Progenitor cell of endocrine pancreas (in vitro differentiated cells): ENCODE data around the gene TENT5C. TPM values are rescaled to one million over a fixed set of nuclear protein-coding genes. Genes with fewer than 3 reads are reported as not detected.

Source experiments
- DNase-seq: peaks from one replicate; pipeline ENCODE4 v3.0.0; 2021; ENCODE audit warnings: low spot score; ENCODE audit not compliant: unreplicated experiment
- H3K27ac Mint-ChIP-seq: 2 replicates; pipeline ENCODE4 v1.8.0; 2021; ENCODE audit warnings: mild to moderate bottlenecking, moderate library complexity, mixed read lengths
- H3K27me3 Mint-ChIP-seq: 2 replicates; pipeline ENCODE4 v1.8.0; 2021; ENCODE audit warnings: mixed read lengths
- H3K36me3 Mint-ChIP-seq: 2 replicates; pipeline ENCODE4 v1.8.0; 2022; ENCODE audit warnings: mixed read lengths; ENCODE audit not compliant: insufficient read depth
- H3K4me1 Mint-ChIP-seq: 2 replicates; pipeline ENCODE4 v1.8.0; 2021; ENCODE audit warnings: low read depth, mixed read lengths
- H3K4me3 Mint-ChIP-seq: 2 replicates; pipeline ENCODE4 v1.8.0; 2021; ENCODE audit warnings: low read depth, mild to moderate bottlenecking, moderate library complexity, mixed read lengths
- H3K9me3 Mint-ChIP-seq: 2 replicates; pipeline ENCODE4 v1.8.0; 2021; ENCODE audit warnings: low read depth, mixed read lengths
- CTCF ChIP-seq: fragments of 200-600 bp; sonication (generic); IDR thresholded peaks from one replicate; pipeline ENCODE4 v1.5.0; 2021; ENCODE audit warnings: antibody characterized with exemption, mild to moderate bottlenecking; ENCODE audit not compliant: unreplicated experiment
- total RNA-seq: library from RNA; stranded (reverse); gene quantifications from 2 replicates; pipeline ENCODE4 v1.2.1, GENCODE V29; 2021

The TENT5C gene
- total RNA-seq, 1 donor from 2014 or later: 13.6 TPM

DNA sequence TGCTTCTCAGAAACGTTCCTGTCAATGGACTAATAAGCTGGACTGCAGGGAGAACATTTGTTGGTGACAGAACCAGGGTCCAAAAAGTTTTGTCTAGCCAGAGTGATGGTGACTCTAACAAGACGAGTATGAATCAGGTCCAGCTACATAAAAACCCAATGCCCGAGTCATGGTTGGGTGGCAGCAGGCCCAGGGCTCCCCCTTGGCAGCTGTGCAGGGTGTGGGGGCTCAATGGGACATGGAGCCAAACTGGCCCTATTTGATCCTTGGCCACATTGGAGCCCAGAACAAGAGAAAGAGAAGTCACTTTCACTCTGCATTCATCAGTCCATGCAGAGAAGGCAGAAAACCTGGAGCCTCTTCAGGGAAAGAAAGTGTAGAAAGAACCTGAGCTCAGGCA lies 37.9 kb upstream of the TENT5C start:
- no peaks in the 10 kb centered on the region for H3K36me3 Mint-ChIP-seq
- no peak for TF ChIP-seq CTCF
- no peaks in the 10 kb centered on the region for H3K27me3 Mint-ChIP-seq
- no peaks in the 10 kb centered on the region for H3K9me3 Mint-ChIP-seq
- peak; percentile 1 for DNase-seq
- no peak overlapping the region for H3K4me3 Mint-ChIP-seq
- peaks cover 36% of the 10 kb centered on the region for H3K4me1 Mint-ChIP-seq
- no peak overlapping the region for H3K27ac Mint-ChIP-seq

- TF ChIP-seq CTCF: no peak
- no peaks in the 10 kb centered on the region for H3K27me3 Mint-ChIP-seq
- no peaks in the 10 kb centered on the region for H3K9me3 Mint-ChIP-seq
- no peak for DNase-seq
- H3K4me3 Mint-ChIP-seq: no peak overlapping the region
- H3K36me3 Mint-ChIP-seq: no peaks in the 10 kb centered on the region
- H3K27ac Mint-ChIP-seq: no peak overlapping the region
- H3K4me1 Mint-ChIP-seq: peaks cover 30% of the 10 kb centered on the region
Observed at GRCh38 chr1:117568999-117569398, 36.8 kb upstream of the TENT5C start.

DNA sequence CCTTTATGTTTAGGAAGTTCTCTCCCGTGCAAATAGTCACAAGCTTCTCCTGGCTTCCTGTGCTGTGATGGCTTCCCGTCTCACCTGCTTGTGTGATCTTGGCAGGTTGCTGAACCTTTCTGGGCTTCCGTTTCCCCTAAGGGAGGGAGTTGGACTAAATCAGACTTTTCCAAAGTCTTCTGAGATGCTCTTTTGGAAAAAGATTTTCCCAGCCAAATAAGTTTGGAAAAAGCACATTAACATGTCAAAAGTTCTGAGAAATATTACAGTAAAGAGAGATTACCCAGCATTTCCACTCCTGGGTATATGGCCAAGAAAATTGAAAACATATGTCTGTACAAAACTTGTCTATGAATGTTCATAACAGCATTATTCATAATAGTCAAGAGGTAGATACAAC lies 36.0 kb upstream of the TENT5C start:
- Mint-ChIP-seq H3K9me3 (no peaks in the 10 kb centered on the region), H3K4me1 (peaks cover 34% of the 10 kb centered on the region), H3K36me3 (no peaks in the 10 kb centered on the region), H3K4me3 (no peak overlapping the region), H3K27ac (no peak overlapping the region), H3K27me3 (no peaks in the 10 kb centered on the region)
- no peak for DNase-seq
- no peak for TF ChIP-seq CTCF

DNA sequence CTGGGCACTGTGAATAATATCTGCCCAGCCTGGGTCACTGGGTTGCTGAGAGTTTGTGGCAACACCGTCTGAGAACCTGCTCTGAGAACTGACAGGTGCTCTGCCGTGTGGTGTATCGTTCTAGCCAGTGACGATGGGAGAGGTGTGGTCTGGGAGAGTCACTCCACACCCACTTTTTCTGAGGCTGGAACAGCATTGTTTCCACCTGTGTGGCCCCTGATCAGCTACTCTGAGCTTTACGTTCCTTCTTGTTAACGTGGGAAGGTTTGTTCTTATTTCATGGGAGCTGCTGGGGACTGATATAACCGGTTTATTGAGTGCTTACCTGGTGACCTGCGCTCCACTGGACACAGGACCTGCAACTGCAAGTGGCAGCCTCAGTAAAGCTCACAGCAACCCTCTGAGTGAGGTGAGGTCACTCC lies 34.8 kb upstream of the TENT5C start:
- no peak overlapping the region for H3K4me3 Mint-ChIP-seq
- DNase-seq: no peak
- TF ChIP-seq CTCF: no peak
- peak overlapping the region; percentile 88 for H3K27ac Mint-ChIP-seq
- H3K36me3 Mint-ChIP-seq: no peaks in the 10 kb centered on the region
- H3K4me1 Mint-ChIP-seq: peaks cover 31% of the 10 kb centered on the region
- H3K27me3 Mint-ChIP-seq: no peaks in the 10 kb centered on the region
- H3K9me3 Mint-ChIP-seq: no peaks in the 10 kb centered on the region

DNA sequence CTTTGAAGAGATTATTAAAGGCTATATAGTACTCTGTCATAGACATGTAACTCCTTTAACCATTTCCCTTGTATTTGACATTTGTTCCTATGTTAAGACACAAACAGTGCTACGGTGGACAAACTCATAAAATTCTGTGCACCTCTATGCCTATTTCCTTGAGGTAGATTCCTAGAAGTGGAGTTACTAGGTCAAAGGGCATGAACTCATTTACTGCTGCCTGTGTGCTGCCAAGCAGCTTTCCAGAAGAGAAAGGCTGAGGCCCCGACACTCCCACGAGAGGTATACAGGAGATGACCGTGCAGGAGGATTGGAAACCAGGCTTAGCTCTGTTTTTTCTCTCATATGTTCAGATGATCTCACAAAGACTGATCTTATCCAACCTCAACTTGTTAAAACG lies 34.4 kb upstream of the TENT5C start:
- Mint-ChIP-seq H3K9me3 (no peaks in the 10 kb centered on the region), H3K27ac (peak overlapping the region; percentile 88), H3K4me3 (no peak overlapping the region), H3K36me3 (no peaks in the 10 kb centered on the region), H3K4me1 (peaks cover 31% of the 10 kb centered on the region), H3K27me3 (no peaks in the 10 kb centered on the region)
- no peak for DNase-seq
- TF ChIP-seq CTCF: no peak

- no peaks in the 10 kb centered on the region for H3K27me3 Mint-ChIP-seq
- H3K4me3 Mint-ChIP-seq: no peak overlapping the region
- no peaks in the 10 kb centered on the region for H3K9me3 Mint-ChIP-seq
- peak overlapping the region; percentile 23 for H3K27ac Mint-ChIP-seq
- no peak for TF ChIP-seq CTCF
- DNase-seq: no peak
- no peaks in the 10 kb centered on the region for H3K36me3 Mint-ChIP-seq
- peaks cover 31% of the 10 kb centered on the region for H3K4me1 Mint-ChIP-seq
Observed at GRCh38 chr1:117572546-117572945, 33.3 kb upstream of the TENT5C start.
